Measurements from ENCODE around the gene UPK3A. TPM values are rescaled to one million over a fixed set of nuclear protein-coding genes. Genes with fewer than 3 reads are reported as not detected.
"Not testable (repeated sequence)": the region's sequence is repeated elsewhere in the genome, so short reads cannot be mapped to it uniquely, and the experiment has no call there.

The UPK3A gene
- total and polyA plus RNA-seq, 2 donors from 2014 or later, result not detected

DNA sequence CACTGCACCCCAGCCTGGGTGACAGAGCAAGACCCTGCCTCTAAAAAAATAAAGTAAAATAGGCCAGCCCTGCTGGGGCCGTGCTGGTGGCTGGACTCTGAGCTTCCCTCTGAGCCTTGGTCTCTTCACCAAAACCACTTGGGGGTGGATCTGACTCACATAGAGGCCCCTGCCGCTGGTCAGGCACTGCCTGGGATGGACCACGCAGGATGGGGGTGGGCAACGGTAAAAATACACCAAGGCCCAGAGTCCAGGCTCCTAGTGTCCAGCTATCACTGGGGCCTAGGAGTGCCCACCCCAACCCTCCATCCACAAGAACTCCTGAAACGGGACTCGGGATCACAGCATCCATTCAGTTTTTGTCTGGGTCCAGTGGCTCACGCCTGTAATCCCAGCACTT lies 12.3 kb upstream of the UPK3A start:
- Histone ChIP-seq H3K27ac (ENCODE audit: low read depth in 2 of 2, low read length in 2 of 2) (peak overlapping the region; percentile 43 to 48), H3K4me3 (ENCODE audit: low read length in 3 of 3) (no peak overlapping the region), H3K9ac (ENCODE audit: low read length in 3 of 3) (no peak overlapping the region), H3K9me3 (ENCODE audit: control insufficient read depth in 2 of 3, insufficient read depth in 1 of 3, low read length in 3 of 3) (no peaks in the 10 kb centered on the region), H3K27me3 (ENCODE audit: control insufficient read depth, insufficient read depth, low read length) (no peaks in the 10 kb centered on the region), H3K4me1 (ENCODE audit: control insufficient read depth in 2 of 3, insufficient read depth in 2 of 3, low read depth in 1 of 3, low read length in 3 of 3) (peaks cover 0 to 6% (median 3%) of the 10 kb centered on the region in 3 donors), H3K36me3 (ENCODE audit: control insufficient read depth in 2 of 3, insufficient read depth in 3 of 3, low read length in 3 of 3) (no peaks in the 10 kb centered on the region)
- no peak for FAIRE-seq
- TF ChIP-seq, protein P1, sequence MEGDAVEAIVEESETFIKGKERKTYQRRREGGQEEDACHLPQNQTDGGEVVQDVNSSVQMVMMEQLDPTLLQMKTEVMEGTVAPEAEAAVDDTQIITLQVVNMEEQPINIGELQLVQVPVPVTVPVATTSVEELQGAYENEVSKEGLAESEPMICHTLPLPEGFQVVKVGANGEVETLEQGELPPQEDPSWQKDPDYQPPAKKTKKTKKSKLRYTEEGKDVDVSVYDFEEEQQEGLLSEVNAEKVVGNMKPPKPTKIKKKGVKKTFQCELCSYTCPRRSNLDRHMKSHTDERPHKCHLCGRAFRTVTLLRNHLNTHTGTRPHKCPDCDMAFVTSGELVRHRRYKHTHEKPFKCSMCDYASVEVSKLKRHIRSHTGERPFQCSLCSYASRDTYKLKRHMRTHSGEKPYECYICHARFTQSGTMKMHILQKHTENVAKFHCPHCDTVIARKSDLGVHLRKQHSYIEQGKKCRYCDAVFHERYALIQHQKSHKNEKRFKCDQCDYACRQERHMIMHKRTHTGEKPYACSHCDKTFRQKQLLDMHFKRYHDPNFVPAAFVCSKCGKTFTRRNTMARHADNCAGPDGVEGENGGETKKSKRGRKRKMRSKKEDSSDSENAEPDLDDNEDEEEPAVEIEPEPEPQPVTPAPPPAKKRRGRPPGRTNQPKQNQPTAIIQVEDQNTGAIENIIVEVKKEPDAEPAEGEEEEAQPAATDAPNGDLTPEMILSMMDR (IDR thresholded peaks at IDR 0.05; ENCODE audit: borderline replicate concordance, extremely low read depth, insufficient read depth), result no peak
- intact Hi-C loops (cut with DNase I), result loop anchor here (10.0 kb wide), 1 partner anchor 282 kb away; no protein-coding TSS in a partner anchor
- DNase-seq, result no peak

DNA sequence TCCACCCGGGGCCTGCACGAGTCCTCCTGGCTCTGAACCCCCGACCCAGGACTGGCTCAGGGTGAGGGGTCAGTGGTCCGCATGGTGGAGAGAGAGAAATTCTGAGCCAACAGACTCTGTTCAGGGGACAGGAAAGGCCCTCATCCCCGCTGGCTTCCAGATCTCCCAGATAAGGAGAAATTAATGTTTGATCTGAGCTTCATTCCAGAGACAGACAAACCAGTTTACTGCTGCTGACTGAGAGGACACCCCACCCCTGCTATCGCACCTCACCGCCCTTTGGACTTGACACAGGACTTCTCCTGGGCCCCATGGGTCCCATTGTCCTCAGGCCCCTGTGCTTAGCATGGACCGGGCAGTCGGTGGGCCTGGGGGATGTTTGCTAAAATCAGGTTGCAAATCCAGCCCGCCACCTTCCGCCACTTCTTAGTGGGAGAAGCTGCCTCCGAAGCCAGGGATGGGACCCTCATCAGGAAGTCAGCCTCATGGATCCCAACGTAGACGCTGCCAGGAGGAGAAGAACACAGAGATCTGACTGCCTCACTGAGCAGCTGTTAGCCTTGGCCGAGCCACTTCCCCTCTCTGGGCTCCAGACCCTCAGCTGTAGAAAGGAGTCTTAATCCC lies 11.2 kb upstream of the UPK3A start:
- H3K9me3 ChIP-seq (ENCODE audit: control insufficient read depth in 2 of 3, insufficient read depth in 1 of 3, low read length in 3 of 3), result no peaks in the 10 kb centered on the region
- intact Hi-C loops (cut with DNase I), result loop anchor here (10.0 kb wide), 1 partner anchor 281 kb away; no protein-coding TSS in a partner anchor
- H3K4me1 ChIP-seq (ENCODE audit: control insufficient read depth in 2 of 3, insufficient read depth in 2 of 3, low read depth in 1 of 3, low read length in 3 of 3), result peaks cover 0 to 6% (median 5%) of the 10 kb centered on the region in 3 donors
- no peak overlapping the region for H3K4me3 ChIP-seq (ENCODE audit: low read length in 3 of 3)
- H3K36me3 ChIP-seq (ENCODE audit: control insufficient read depth in 2 of 3, insufficient read depth in 3 of 3, low read length in 3 of 3), result no peaks in the 10 kb centered on the region
- H3K9ac ChIP-seq (ENCODE audit: low read length in 3 of 3), result no peak overlapping the region
- H3K27ac ChIP-seq (ENCODE audit: low read depth in 2 of 2, low read length in 2 of 2), result no peak overlapping the region
- FAIRE-seq (no peak), DNase-seq (no peak)
- TF ChIP-seq, protein P1 (IDR thresholded peaks at IDR 0.05; ENCODE audit: borderline replicate concordance, extremely low read depth, insufficient read depth), result no peak
- no peaks in the 10 kb centered on the region for H3K27me3 ChIP-seq (ENCODE audit: control insufficient read depth, insufficient read depth, low read length)

DNA sequence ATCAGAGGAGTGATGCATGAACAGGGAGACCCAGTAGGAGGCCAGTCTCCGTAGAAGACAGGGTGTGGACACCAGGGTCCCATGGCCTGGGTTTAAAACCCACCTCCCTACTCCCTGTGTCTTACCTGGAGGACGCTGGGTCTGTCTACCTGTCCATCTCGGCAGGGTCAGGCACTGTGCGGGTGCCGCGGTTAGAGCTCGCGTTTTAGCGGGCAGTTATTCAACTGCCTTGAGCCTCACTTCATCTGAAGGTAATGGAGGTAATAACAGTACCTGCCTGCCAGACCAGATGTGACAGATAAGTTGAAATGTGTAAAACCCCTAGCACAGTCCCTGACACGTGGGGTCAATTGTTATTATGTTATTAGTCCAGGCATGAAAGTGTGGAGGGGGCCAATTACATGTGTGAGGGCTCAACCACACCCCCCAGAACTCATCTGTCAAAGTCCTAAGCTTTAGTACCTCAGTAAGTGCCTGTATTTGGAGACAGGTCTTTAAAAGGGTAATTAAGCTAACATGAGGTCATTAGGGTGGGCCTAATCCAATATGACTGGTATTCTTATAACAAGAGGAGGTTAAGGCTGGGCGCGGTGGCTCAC lies 8.1 kb upstream of the UPK3A start:
- DNase-seq (no peak), FAIRE-seq (no peak)
- intact Hi-C loops (cut with DNase I), result loop anchor here (10.0 kb wide), 1 partner anchor 278 kb away; no protein-coding TSS in a partner anchor
- TF ChIP-seq, protein P1 (IDR thresholded peaks at IDR 0.05; ENCODE audit: borderline replicate concordance, extremely low read depth, insufficient read depth), result no peak
- Histone ChIP-seq H3K27ac (ENCODE audit: low read depth in 2 of 2, low read length in 2 of 2) (no peak overlapping the region), H3K4me3 (ENCODE audit: low read length in 3 of 3) (no peak overlapping the region), H3K36me3 (ENCODE audit: control insufficient read depth in 2 of 3, insufficient read depth in 3 of 3, low read length in 3 of 3) (no peaks in the 10 kb centered on the region), H3K9ac (ENCODE audit: low read length in 3 of 3) (no peak overlapping the region), H3K4me1 (ENCODE audit: control insufficient read depth in 2 of 3, insufficient read depth in 2 of 3, low read depth in 1 of 3, low read length in 3 of 3) (peaks cover 0 to 6% (median 2%) of the 10 kb centered on the region in 3 donors), H3K27me3 (ENCODE audit: control insufficient read depth, insufficient read depth, low read length) (no peaks in the 10 kb centered on the region), H3K9me3 (ENCODE audit: control insufficient read depth in 2 of 3, insufficient read depth in 1 of 3, low read length in 3 of 3) (no peaks in the 10 kb centered on the region)

DNA sequence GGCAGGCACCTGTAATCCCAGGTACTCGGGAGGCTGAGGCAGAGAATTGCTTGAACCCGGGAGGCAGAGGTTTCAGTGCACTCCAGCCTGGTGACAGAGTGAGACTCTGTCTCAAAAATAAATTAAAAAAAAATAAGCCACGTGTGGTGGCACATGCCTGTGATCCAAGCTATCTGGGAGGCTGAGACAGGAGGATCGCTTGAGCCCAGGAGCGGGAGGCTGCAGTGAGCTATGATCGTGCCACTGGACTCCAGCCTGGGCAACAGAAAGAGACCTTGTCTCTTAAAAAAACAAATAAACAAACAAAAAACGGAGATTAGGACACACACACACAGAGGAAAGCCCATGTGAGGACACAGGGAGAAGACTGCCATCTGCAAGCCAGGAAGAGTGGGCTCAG lies 7.0 kb upstream of the UPK3A start:
- not testable (repeated sequence) for H3K4me3 ChIP-seq (ENCODE audit: low read length in 3 of 3); H3K36me3 ChIP-seq (ENCODE audit: control insufficient read depth in 2 of 3, insufficient read depth in 3 of 3, low read length in 3 of 3); H3K9me3 ChIP-seq (ENCODE audit: control insufficient read depth in 2 of 3, insufficient read depth in 1 of 3, low read length in 3 of 3); H3K4me1 ChIP-seq (ENCODE audit: control insufficient read depth in 2 of 3, insufficient read depth in 2 of 3, low read depth in 1 of 3, low read length in 3 of 3); FAIRE-seq; DNase-seq; H3K27me3 ChIP-seq (ENCODE audit: control insufficient read depth, insufficient read depth, low read length); H3K9ac ChIP-seq (ENCODE audit: low read length in 3 of 3); H3K27ac ChIP-seq (ENCODE audit: low read depth in 2 of 2, low read length in 2 of 2)
- intact Hi-C loops (cut with DNase I), result loop anchor here (10.0 kb wide), 1 partner anchor 277 kb away; no protein-coding TSS in a partner anchor

All from kidney (tissue), 14 donors.